Measurements from ENCODE around the gene DYDC2.
"Not testable (repeated sequence)": the region's sequence is repeated elsewhere in the genome, so short reads cannot be mapped to it uniquely, and the experiment has no call there.

The DYDC2 gene

GRCh38 chr10:80344912-80345311, 11.7 kb upstream of the DYDC2 start:
- Mint-ChIP-seq H3K36me3 (ENCODE audit: low read depth) (no peaks in the 10 kb centered on the region), H3K4me1 (ENCODE audit: low read depth) (no peaks in the 10 kb centered on the region), H3K9me3 (no peaks in the 10 kb centered on the region), H3K27me3 (peaks cover 6% of the 10 kb centered on the region), H3K4me3 (no peak overlapping the region), H3K27ac (no peak overlapping the region)
- DNase-seq = no peak

- no peaks in the 10 kb centered on the region for H3K9me3 Mint-ChIP-seq
- H3K4me3 Mint-ChIP-seq = no peak overlapping the region
- H3K36me3 Mint-ChIP-seq (ENCODE audit: low read depth) = no peaks in the 10 kb centered on the region
- H3K27ac Mint-ChIP-seq = no peak overlapping the region
- peaks cover 22% of the 10 kb centered on the region for H3K27me3 Mint-ChIP-seq
- H3K4me1 Mint-ChIP-seq (ENCODE audit: low read depth) = no peaks in the 10 kb centered on the region
- no peak for DNase-seq
Observed at GRCh38 chr10:80350251-80350650, 6.3 kb upstream of the DYDC2 start.

GRCh38 chr10:80351220-80351619, 5.4 kb upstream of the DYDC2 start:
- DNase-seq = no peak
- peaks cover 2% of the 10 kb centered on the region for H3K4me1 Mint-ChIP-seq (ENCODE audit: low read depth)
- H3K27me3 Mint-ChIP-seq = peaks cover 31% of the 10 kb centered on the region
- H3K4me3 Mint-ChIP-seq = no peak overlapping the region
- H3K9me3 Mint-ChIP-seq = no peaks in the 10 kb centered on the region
- no peak overlapping the region for H3K27ac Mint-ChIP-seq
- no peaks in the 10 kb centered on the region for H3K36me3 Mint-ChIP-seq (ENCODE audit: low read depth)

GRCh38 chr10:80356989-80357850, 639 bp downstream of the DYDC2 start:
- no peaks in the 10 kb centered on the region for H3K9me3 Mint-ChIP-seq
- H3K36me3 Mint-ChIP-seq (ENCODE audit: low read depth) = no peaks in the 10 kb centered on the region
- H3K27ac Mint-ChIP-seq = no peak overlapping the region
- peak; percentile 34 for DNase-seq
- H3K27me3 Mint-ChIP-seq = peaks cover 29% of the 10 kb centered on the region
- H3K4me3 Mint-ChIP-seq = peak overlapping the region; percentile 67
- H3K4me1 Mint-ChIP-seq (ENCODE audit: low read depth) = peaks cover 11% of the 10 kb centered on the region

GRCh38 chr10:80357851-80358125, 1.2 kb downstream of the DYDC2 start:
- Mint-ChIP-seq H3K4me3 (peak overlapping the region; percentile 67), H3K27ac (no peak overlapping the region), H3K4me1 (ENCODE audit: low read depth) (peaks cover 11% of the 10 kb centered on the region), H3K36me3 (ENCODE audit: low read depth) (no peaks in the 10 kb centered on the region), H3K9me3 (no peaks in the 10 kb centered on the region), H3K27me3 (peaks cover 29% of the 10 kb centered on the region)
- DNase-seq = no peak

- not testable (repeated sequence) for H3K9me3 Mint-ChIP-seq; DNase-seq; H3K4me3 Mint-ChIP-seq; H3K36me3 Mint-ChIP-seq (ENCODE audit: low read depth); H3K27ac Mint-ChIP-seq
- Mint-ChIP-seq H3K27me3 (peaks cover 29% of the 10 kb centered on the region), H3K4me1 (ENCODE audit: low read depth) (peaks cover 11% of the 10 kb centered on the region)
Observed at GRCh38 chr10:80358925-80359324, 2.3 kb downstream of the DYDC2 start.

GRCh38 chr10:80359644-80360043, 3.1 kb downstream of the DYDC2 start:
- peaks cover 27% of the 10 kb centered on the region for H3K27me3 Mint-ChIP-seq
- no peaks in the 10 kb centered on the region for H3K36me3 Mint-ChIP-seq (ENCODE audit: low read depth)
- no peak for DNase-seq
- no peak overlapping the region for H3K4me3 Mint-ChIP-seq
- no peaks in the 10 kb centered on the region for H3K9me3 Mint-ChIP-seq
- H3K27ac Mint-ChIP-seq = no peak overlapping the region
- peaks cover 11% of the 10 kb centered on the region for H3K4me1 Mint-ChIP-seq (ENCODE audit: low read depth)

- H3K4me3 Mint-ChIP-seq = no peak overlapping the region
- peaks cover 18% of the 10 kb centered on the region for H3K9me3 Mint-ChIP-seq
- peaks cover 3% of the 10 kb centered on the region for H3K36me3 Mint-ChIP-seq (ENCODE audit: low read depth)
- H3K27ac Mint-ChIP-seq = no peak overlapping the region
- no peak for DNase-seq
- H3K4me1 Mint-ChIP-seq (ENCODE audit: low read depth) = no peaks in the 10 kb centered on the region
- no peaks in the 10 kb centered on the region for H3K27me3 Mint-ChIP-seq
Observed at GRCh38 chr10:80365510-80365909, 8.9 kb downstream of the DYDC2 start.

GRCh38 chr10:80371467-80371866, 14.9 kb downstream of the DYDC2 start:
- Mint-ChIP-seq H3K4me3 (no peak overlapping the region), H3K27ac (no peak overlapping the region), H3K9me3 (peaks cover 15% of the 10 kb centered on the region), H3K27me3 (no peaks in the 10 kb centered on the region), H3K4me1 (ENCODE audit: low read depth) (no peaks in the 10 kb centered on the region), H3K36me3 (ENCODE audit: low read depth) (peaks cover 2% of the 10 kb centered on the region)
- DNase-seq = no peak

GRCh38 chr10:80372675-80373074, 16.1 kb downstream of the DYDC2 start:
- Mint-ChIP-seq H3K4me3 (no peak overlapping the region), H3K9me3 (peaks cover 7% of the 10 kb centered on the region), H3K4me1 (ENCODE audit: low read depth) (no peaks in the 10 kb centered on the region), H3K27me3 (no peaks in the 10 kb centered on the region), H3K27ac (no peak overlapping the region), H3K36me3 (ENCODE audit: low read depth) (no peaks in the 10 kb centered on the region)
- DNase-seq = no peak

- no peaks in the 10 kb centered on the region for H3K36me3 Mint-ChIP-seq (ENCODE audit: low read depth)
- H3K4me1 Mint-ChIP-seq (ENCODE audit: low read depth) = peaks cover 5% of the 10 kb centered on the region
- H3K9me3 Mint-ChIP-seq = no peaks in the 10 kb centered on the region
- H3K4me3 Mint-ChIP-seq = no peak overlapping the region
- H3K27ac Mint-ChIP-seq = no peak overlapping the region
- no peak for DNase-seq
- H3K27me3 Mint-ChIP-seq = no peaks in the 10 kb centered on the region
Observed at GRCh38 chr10:80373502-80373901, 16.9 kb downstream of the DYDC2 start.

- Mint-ChIP-seq H3K27ac (no peak overlapping the region), H3K4me3 (no peak overlapping the region), H3K27me3 (no peaks in the 10 kb centered on the region), H3K36me3 (ENCODE audit: low read depth) (no peaks in the 10 kb centered on the region), H3K9me3 (no peaks in the 10 kb centered on the region), H3K4me1 (ENCODE audit: low read depth) (peaks cover 18% of the 10 kb centered on the region)
- no peak for DNase-seq
Observed at GRCh38 chr10:80379701-80380100, 23.1 kb downstream of the DYDC2 start.

- no peak for DNase-seq
- Mint-ChIP-seq H3K27me3 (no peaks in the 10 kb centered on the region), H3K4me3 (no peak overlapping the region), H3K27ac (no peak overlapping the region), H3K9me3 (no peaks in the 10 kb centered on the region), H3K4me1 (ENCODE audit: low read depth) (peaks cover 18% of the 10 kb centered on the region), H3K36me3 (ENCODE audit: low read depth) (no peaks in the 10 kb centered on the region)
Observed at GRCh38 chr10:80380185-80380584, 23.6 kb downstream of the DYDC2 start.

GRCh38 chr10:80382989-80383388, 26.4 kb downstream of the DYDC2 start:
- H3K27ac Mint-ChIP-seq = no peak overlapping the region
- peaks cover 18% of the 10 kb centered on the region for H3K4me1 Mint-ChIP-seq (ENCODE audit: low read depth)
- no peaks in the 10 kb centered on the region for H3K9me3 Mint-ChIP-seq
- no peaks in the 10 kb centered on the region for H3K27me3 Mint-ChIP-seq
- H3K36me3 Mint-ChIP-seq (ENCODE audit: low read depth) = no peaks in the 10 kb centered on the region
- DNase-seq = peak; percentile 45
- H3K4me3 Mint-ChIP-seq = no peak overlapping the region

- Mint-ChIP-seq H3K4me1 (ENCODE audit: low read depth) (peaks cover 3% of the 10 kb centered on the region), H3K9me3 (no peaks in the 10 kb centered on the region), H3K27me3 (no peaks in the 10 kb centered on the region), H3K36me3 (ENCODE audit: low read depth) (no peaks in the 10 kb centered on the region), H3K4me3 (no peak overlapping the region), H3K27ac (no peak overlapping the region)
- DNase-seq = no peak
Observed at GRCh38 chr10:80390740-80391139, 34.2 kb downstream of the DYDC2 start.

GRCh38 chr10:80392250-80392649, 35.7 kb downstream of the DYDC2 start:
- H3K36me3 Mint-ChIP-seq (ENCODE audit: low read depth) = no peaks in the 10 kb centered on the region
- H3K27me3 Mint-ChIP-seq = no peaks in the 10 kb centered on the region
- DNase-seq = no peak
- H3K4me1 Mint-ChIP-seq (ENCODE audit: low read depth) = peaks cover 3% of the 10 kb centered on the region
- H3K27ac Mint-ChIP-seq = no peak overlapping the region
- no peak overlapping the region for H3K4me3 Mint-ChIP-seq
- no peaks in the 10 kb centered on the region for H3K9me3 Mint-ChIP-seq

Data from activated T-cell treated with anti-CD3 and anti-CD28 coated beads, Interleukin-2, amount 50 U/mL, for 24 hours (primary cell).